ENCODE measurements around the gene PPIA.

- TF ChIP-seq CTCF (IDR thresholded peaks at IDR 0.05) (no peak), POLR2AphosphoS5 (IDR thresholded peaks at IDR 0.05) (no peak)
Measured at GRCh38 chr7:44776211-44776610, 20.3 kb upstream of the PPIA start.

All from breast epithelium (tissue), 3 donors.